ENCODE measurements around the gene CPED1.
"Not testable (repeated sequence)": the region's sequence is repeated elsewhere in the genome, so short reads cannot be mapped to it uniquely, and the experiment has no call there.

The CPED1 gene

DNA sequence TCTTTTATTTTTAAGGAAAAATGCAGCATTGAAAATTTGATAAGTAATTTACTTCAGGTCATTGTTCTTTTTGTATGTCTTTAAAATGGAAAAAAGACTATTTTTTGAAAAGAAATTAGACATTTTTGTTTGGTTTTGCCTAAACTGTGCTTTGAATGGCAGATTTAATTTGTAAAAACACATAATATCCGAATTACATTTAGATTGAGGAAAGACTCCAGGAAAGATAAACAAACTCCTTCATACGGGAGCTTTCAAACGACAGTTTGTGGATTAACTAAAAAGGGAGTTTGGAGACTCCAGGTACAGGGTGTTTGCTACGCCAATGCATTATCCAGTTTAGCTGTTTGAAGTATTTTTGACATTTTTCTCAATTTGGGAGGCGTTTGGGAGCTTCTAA lies 36.1 kb downstream of the CPED1 start:
- H3K36me3 ChIP-seq (ENCODE audit: control insufficient read depth, insufficient read depth, low read length) = no peaks in the 10 kb centered on the region
- H3K27ac ChIP-seq (ENCODE audit: insufficient read depth, low read length, poor library complexity, severe bottlenecking) = no peak overlapping the region
- H3K9me3 ChIP-seq (ENCODE audit: control insufficient read depth, low read length) = no peaks in the 10 kb centered on the region
- H3K4me1 ChIP-seq (ENCODE audit: control insufficient read depth, insufficient read depth, low read length, poor library complexity, severe bottlenecking) = no peaks in the 10 kb centered on the region
- no peak for DNase-seq
- no peaks in the 10 kb centered on the region for H3K27me3 ChIP-seq (replicated peaks; ENCODE audit: control insufficient read depth, insufficient read depth, low read length, poor library complexity, severe bottlenecking)
- no peak overlapping the region for H3K4me3 ChIP-seq (ENCODE audit: insufficient read depth, low read depth, low read length, poor library complexity, severe bottlenecking)

- no peaks in the 10 kb centered on the region for H3K9me3 ChIP-seq (ENCODE audit: control insufficient read depth, low read length)
These were observed 37.6 kb downstream of the CPED1 start for GRCh38 chr7:121026159-121026558.

GRCh38 chr7:121026577-121027111 lies 38.1 kb downstream of the CPED1 start:
- Histone ChIP-seq H3K27ac (ENCODE audit: insufficient read depth, low read length, poor library complexity, severe bottlenecking) (no peak overlapping the region), H3K27me3 (replicated peaks; ENCODE audit: control insufficient read depth, insufficient read depth, low read length, poor library complexity, severe bottlenecking) (no peaks in the 10 kb centered on the region), H3K4me1 (ENCODE audit: control insufficient read depth, insufficient read depth, low read length, poor library complexity, severe bottlenecking) (no peaks in the 10 kb centered on the region), H3K36me3 (ENCODE audit: control insufficient read depth, insufficient read depth, low read length) (no peaks in the 10 kb centered on the region), H3K9me3 (ENCODE audit: control insufficient read depth, low read length) (no peaks in the 10 kb centered on the region), H3K4me3 (ENCODE audit: insufficient read depth, low read depth, low read length, poor library complexity, severe bottlenecking) (no peak overlapping the region)
- DNase-seq = no peak

More at GRCh38 chr7:121026159-121026558, 37.6 kb downstream of the CPED1 start:
- Histone ChIP-seq H3K4me3 (ENCODE audit: insufficient read depth, low read depth, low read length, poor library complexity, severe bottlenecking) (no peak overlapping the region), H3K36me3 (ENCODE audit: control insufficient read depth, insufficient read depth, low read length) (no peaks in the 10 kb centered on the region), H3K27me3 (replicated peaks; ENCODE audit: control insufficient read depth, insufficient read depth, low read length, poor library complexity, severe bottlenecking) (no peaks in the 10 kb centered on the region), H3K4me1 (ENCODE audit: control insufficient read depth, insufficient read depth, low read length, poor library complexity, severe bottlenecking) (no peaks in the 10 kb centered on the region), H3K27ac (ENCODE audit: insufficient read depth, low read length, poor library complexity, severe bottlenecking) (no peak overlapping the region)
- DNase-seq = no peak

DNA sequence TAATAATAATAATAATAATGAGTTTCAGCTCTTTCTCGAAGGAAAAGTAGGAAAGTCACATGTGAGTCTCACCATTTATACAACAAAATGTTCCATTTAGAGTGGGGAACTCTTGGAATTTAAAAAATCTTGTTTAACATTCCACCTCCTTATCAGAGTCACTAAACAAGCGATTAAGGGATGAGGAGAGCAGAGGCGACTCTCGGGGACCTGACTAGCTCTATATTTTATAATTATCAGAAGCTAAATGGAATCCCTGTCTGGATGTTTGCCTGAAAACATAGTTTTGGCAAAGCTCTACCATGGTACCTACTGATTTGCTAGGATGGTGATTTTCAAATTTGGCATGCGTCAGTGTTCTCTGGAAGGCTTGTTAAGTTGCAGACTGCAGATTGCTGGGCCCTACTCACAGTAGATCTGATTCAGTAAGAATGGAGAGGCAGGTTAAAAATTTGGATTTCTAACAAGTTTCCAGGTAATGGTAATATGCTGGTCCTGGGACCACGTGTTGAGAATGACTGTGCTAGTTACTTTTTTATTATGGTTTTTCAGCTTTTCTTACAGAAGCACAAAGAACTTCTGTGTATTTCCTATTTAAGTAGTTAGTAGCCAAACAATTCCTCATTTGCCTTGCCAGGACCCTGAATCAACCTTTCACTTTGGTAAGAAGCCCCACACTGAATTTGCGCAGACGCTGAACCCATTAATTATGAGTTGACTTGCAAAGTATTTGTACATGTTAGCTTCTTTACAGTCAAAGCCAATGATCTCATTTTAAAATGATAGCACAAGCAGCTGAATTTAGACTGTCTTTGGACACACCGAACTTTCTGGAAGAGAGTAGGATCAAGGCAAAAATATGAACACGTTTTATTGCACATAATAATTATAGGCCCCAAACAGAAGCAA lies 39.5 kb downstream of the CPED1 start:
- Histone ChIP-seq H3K36me3 (ENCODE audit: control insufficient read depth, insufficient read depth, low read length) (no peaks in the 10 kb centered on the region), H3K27ac (ENCODE audit: insufficient read depth, low read length, poor library complexity, severe bottlenecking) (no peak overlapping the region), H3K9me3 (ENCODE audit: control insufficient read depth, low read length) (no peaks in the 10 kb centered on the region), H3K4me3 (ENCODE audit: insufficient read depth, low read depth, low read length, poor library complexity, severe bottlenecking) (no peak overlapping the region), H3K4me1 (ENCODE audit: control insufficient read depth, insufficient read depth, low read length, poor library complexity, severe bottlenecking) (no peaks in the 10 kb centered on the region), H3K27me3 (replicated peaks; ENCODE audit: control insufficient read depth, insufficient read depth, low read length, poor library complexity, severe bottlenecking) (no peaks in the 10 kb centered on the region)
- no peak for DNase-seq

DNA sequence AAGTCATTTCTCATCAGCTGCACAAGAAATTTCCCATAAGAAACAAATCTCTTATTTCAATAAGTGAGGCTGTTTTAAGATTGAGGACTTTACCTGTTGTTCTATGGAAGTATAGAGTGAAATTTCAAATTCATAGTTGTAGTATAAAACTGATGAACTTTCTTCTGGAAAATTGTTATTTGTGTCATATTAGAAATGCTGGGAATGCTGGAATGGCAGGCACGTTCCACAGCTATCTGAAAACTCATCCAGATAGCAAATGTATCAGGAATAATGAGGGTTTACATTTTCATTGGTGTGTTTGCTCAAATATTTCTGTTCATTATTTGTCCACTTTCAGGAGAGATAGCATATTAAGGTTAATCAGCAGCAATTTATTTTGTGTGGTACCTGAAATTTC lies 40.8 kb downstream of the CPED1 start:
- DNase-seq = no peak
- Histone ChIP-seq H3K36me3 (ENCODE audit: control insufficient read depth, insufficient read depth, low read length) (no peaks in the 10 kb centered on the region), H3K9me3 (ENCODE audit: control insufficient read depth, low read length) (no peaks in the 10 kb centered on the region), H3K27me3 (replicated peaks; ENCODE audit: control insufficient read depth, insufficient read depth, low read length, poor library complexity, severe bottlenecking) (no peaks in the 10 kb centered on the region), H3K4me1 (ENCODE audit: control insufficient read depth, insufficient read depth, low read length, poor library complexity, severe bottlenecking) (no peaks in the 10 kb centered on the region), H3K4me3 (ENCODE audit: insufficient read depth, low read depth, low read length, poor library complexity, severe bottlenecking) (no peak overlapping the region), H3K27ac (ENCODE audit: insufficient read depth, low read length, poor library complexity, severe bottlenecking) (no peak overlapping the region)

DNA sequence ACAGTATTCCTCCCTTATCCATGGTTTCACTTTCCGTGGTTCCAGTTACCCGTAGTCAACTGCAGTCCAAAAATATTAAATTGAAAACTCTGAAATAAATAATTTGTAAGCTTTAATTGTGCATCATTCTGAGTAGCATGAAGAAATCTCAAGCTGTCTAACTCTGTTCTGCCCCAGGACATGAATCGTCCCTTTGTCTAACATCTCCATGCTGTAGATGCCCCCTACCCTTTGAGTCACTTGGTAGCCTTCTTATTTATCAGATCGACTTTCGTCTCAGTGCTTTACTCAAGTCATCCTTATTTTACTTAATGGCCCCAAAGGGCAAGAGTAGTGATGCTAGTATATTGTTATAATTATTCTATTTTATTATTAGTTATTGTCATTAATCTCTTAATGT lies 41.8 kb downstream of the CPED1 start:
- Histone ChIP-seq H3K9me3 (ENCODE audit: control insufficient read depth, low read length) (no peaks in the 10 kb centered on the region), H3K36me3 (ENCODE audit: control insufficient read depth, insufficient read depth, low read length) (no peaks in the 10 kb centered on the region), H3K4me1 (ENCODE audit: control insufficient read depth, insufficient read depth, low read length, poor library complexity, severe bottlenecking) (no peaks in the 10 kb centered on the region), H3K4me3 (ENCODE audit: insufficient read depth, low read depth, low read length, poor library complexity, severe bottlenecking) (no peak overlapping the region), H3K27ac (ENCODE audit: insufficient read depth, low read length, poor library complexity, severe bottlenecking) (no peak overlapping the region), H3K27me3 (replicated peaks; ENCODE audit: control insufficient read depth, insufficient read depth, low read length, poor library complexity, severe bottlenecking) (no peaks in the 10 kb centered on the region)
- DNase-seq = no peak

DNA sequence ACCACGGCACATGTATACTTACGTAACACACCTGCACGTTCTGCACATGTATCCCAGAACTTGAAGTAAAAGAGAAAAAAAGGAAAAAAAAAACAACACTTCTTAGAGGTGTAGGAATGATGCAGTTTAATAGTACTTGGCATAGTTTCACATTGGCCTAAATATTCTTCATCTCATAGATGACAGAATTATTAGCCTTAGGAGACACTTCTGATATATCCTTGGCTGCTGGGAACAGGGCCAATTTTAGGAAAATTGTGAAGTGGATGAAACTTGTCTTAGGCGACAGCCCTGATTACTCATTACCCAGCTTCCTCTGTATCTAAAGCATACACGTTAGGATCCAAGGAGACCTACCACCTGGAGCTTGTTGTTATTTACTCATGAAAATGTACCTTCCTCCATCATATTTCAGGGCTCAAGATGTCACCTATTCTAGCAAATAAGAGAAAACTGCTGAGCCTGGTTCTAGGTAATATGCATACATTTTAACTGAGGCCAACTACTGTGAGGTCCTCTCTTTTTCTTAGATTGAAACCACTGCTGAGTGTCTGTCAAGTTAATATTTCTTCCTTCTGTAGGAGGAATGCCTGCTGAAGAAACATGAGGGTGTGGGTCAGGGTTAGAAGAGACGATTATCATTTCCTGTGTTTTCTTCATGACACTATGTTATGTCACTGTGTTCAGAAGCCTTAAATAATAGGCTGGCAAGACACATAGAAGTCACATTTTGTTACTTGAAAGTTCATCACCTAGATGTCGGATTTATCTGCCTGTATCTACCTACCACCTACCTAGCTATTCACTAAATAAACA lies 44.3 kb downstream of the CPED1 start:
- Histone ChIP-seq H3K27ac (ENCODE audit: insufficient read depth, low read length, poor library complexity, severe bottlenecking) (no peak overlapping the region), H3K36me3 (ENCODE audit: control insufficient read depth, insufficient read depth, low read length) (no peaks in the 10 kb centered on the region)
- DNase-seq = no peak

GRCh38 chr7:121034929-121035328 lies 46.4 kb downstream of the CPED1 start:
- no peak for DNase-seq
- H3K27ac ChIP-seq (ENCODE audit: insufficient read depth, low read length, poor library complexity, severe bottlenecking) = no peak overlapping the region
- H3K36me3 ChIP-seq (ENCODE audit: control insufficient read depth, insufficient read depth, low read length) = no peaks in the 10 kb centered on the region
- no peaks in the 10 kb centered on the region for H3K9me3 ChIP-seq (ENCODE audit: control insufficient read depth, low read length)
- H3K4me1 ChIP-seq (ENCODE audit: control insufficient read depth, insufficient read depth, low read length, poor library complexity, severe bottlenecking) = no peaks in the 10 kb centered on the region
- no peaks in the 10 kb centered on the region for H3K27me3 ChIP-seq (replicated peaks; ENCODE audit: control insufficient read depth, insufficient read depth, low read length, poor library complexity, severe bottlenecking)
- no peak overlapping the region for H3K4me3 ChIP-seq (ENCODE audit: insufficient read depth, low read depth, low read length, poor library complexity, severe bottlenecking)

More for the DNA sequence above, 44.3 kb downstream of the CPED1 start:
- no peak overlapping the region for H3K4me3 ChIP-seq (ENCODE audit: insufficient read depth, low read depth, low read length, poor library complexity, severe bottlenecking)
- H3K4me1 ChIP-seq (ENCODE audit: control insufficient read depth, insufficient read depth, low read length, poor library complexity, severe bottlenecking) = no peaks in the 10 kb centered on the region
- no peaks in the 10 kb centered on the region for H3K9me3 ChIP-seq (ENCODE audit: control insufficient read depth, low read length)
- no peaks in the 10 kb centered on the region for H3K27me3 ChIP-seq (replicated peaks; ENCODE audit: control insufficient read depth, insufficient read depth, low read length, poor library complexity, severe bottlenecking)

DNA sequence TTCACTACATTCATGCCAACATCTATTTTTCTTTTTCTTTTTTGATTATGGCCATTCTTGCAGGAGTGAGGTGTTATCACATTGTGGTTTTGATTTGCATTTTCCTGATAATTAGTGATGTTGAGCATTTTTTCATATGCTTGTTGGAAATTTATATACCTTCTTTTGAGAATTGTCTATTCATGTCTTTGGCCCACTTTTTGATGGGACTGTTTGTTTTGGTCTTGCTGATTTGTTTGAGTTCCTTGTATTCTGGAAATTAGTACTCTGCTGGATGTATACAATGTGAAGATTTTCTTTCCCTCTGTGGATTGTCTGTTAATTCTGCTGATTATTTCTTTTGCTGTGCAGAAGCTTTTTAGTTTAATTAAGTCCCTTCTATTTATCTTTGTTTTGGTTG lies 48.3 kb downstream of the CPED1 start:
- not testable (repeated sequence) for H3K9me3 ChIP-seq (ENCODE audit: control insufficient read depth, low read length); DNase-seq; H3K27me3 ChIP-seq (replicated peaks; ENCODE audit: control insufficient read depth, insufficient read depth, low read length, poor library complexity, severe bottlenecking); H3K4me3 ChIP-seq (ENCODE audit: insufficient read depth, low read depth, low read length, poor library complexity, severe bottlenecking); H3K4me1 ChIP-seq (ENCODE audit: control insufficient read depth, insufficient read depth, low read length, poor library complexity, severe bottlenecking); H3K27ac ChIP-seq (ENCODE audit: insufficient read depth, low read length, poor library complexity, severe bottlenecking); H3K36me3 ChIP-seq (ENCODE audit: control insufficient read depth, insufficient read depth, low read length)

GRCh38 chr7:121037329-121037728 lies 48.8 kb downstream of the CPED1 start:
- not testable (repeated sequence) for H3K9me3 ChIP-seq (ENCODE audit: control insufficient read depth, low read length); H3K27ac ChIP-seq (ENCODE audit: insufficient read depth, low read length, poor library complexity, severe bottlenecking); H3K27me3 ChIP-seq (replicated peaks; ENCODE audit: control insufficient read depth, insufficient read depth, low read length, poor library complexity, severe bottlenecking); H3K36me3 ChIP-seq (ENCODE audit: control insufficient read depth, insufficient read depth, low read length); H3K4me1 ChIP-seq (ENCODE audit: control insufficient read depth, insufficient read depth, low read length, poor library complexity, severe bottlenecking); DNase-seq; H3K4me3 ChIP-seq (ENCODE audit: insufficient read depth, low read depth, low read length, poor library complexity, severe bottlenecking)
